Spleen (tissue), 7 donors: ENCODE results near the gene RAPGEF4.

ENCODE experiments used
- POLR2A ChIP-seq, 3 donors: fragments of 450-650 bp; IDR thresholded peaks; one replicate each; pipeline ENCODE4 v1.5.1; 2017; ENCODE audit warnings: antibody characterized with exemption in 3 of 3, mild to moderate bottlenecking in 1 of 3
- POLR2AphosphoS5 ChIP-seq, 3 donors: sonication (generic); formaldehyde crosslinking; IDR thresholded peaks; one replicate each; pipeline ENCODE4 v1.5.1; 2017; ENCODE audit warnings: antibody characterized with exemption in 3 of 3
- TF ChIP-seq, protein P1 (sequence below), 11 experiments: fragments of 200-600 bp in 7 of 11; fragments of 450-650 bp in 4 of 11; sonication (generic) in 4 of 11; IDR thresholded peaks in 8 of 11; conservative IDR thresholded peaks in 3 of 11; 1 replicate in 7 of 11; 2 replicates in 4 of 11; pipeline versions ENCODE4 v1.4.0 to v1.8.0; 2016 to 2021; ENCODE audit warnings: antibody characterized with exemption in 11 of 11, inconsistent platforms in 4 of 11, mild to moderate bottlenecking in 1 of 11
- donor health status: DM: no; HTN: no; CAD: no; lungs with moderate emphysema.
- donor health status: DM: no; HTN: no; CAD: no.
- donor health status: DM: no; HTN: no; CAD: no.

DNA sequence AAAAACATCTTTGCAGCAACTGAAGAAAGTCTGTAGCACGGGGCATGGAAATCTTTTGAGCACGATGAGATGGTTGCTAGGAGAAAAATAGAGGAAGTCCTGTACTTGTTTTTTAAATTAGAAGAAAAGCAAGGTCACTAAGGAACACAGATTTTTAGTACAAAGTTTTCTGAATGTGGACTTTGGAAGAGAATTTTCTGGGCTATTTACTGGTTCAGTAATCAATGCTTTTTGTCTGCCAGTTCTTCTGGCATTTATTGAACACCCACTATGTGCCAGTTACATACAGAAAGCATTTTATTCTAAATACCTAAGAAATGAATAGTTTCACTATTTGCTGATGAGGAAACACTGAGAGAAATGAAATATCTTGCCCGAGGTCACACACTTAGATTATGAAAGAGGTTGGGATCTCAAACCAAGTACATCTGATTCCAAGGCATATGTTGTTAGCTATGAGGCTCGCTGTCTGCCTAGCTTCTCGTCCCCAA lies 324.4 kb downstream of the RAPGEF4 start:
- TF ChIP-seq, protein P1, sequence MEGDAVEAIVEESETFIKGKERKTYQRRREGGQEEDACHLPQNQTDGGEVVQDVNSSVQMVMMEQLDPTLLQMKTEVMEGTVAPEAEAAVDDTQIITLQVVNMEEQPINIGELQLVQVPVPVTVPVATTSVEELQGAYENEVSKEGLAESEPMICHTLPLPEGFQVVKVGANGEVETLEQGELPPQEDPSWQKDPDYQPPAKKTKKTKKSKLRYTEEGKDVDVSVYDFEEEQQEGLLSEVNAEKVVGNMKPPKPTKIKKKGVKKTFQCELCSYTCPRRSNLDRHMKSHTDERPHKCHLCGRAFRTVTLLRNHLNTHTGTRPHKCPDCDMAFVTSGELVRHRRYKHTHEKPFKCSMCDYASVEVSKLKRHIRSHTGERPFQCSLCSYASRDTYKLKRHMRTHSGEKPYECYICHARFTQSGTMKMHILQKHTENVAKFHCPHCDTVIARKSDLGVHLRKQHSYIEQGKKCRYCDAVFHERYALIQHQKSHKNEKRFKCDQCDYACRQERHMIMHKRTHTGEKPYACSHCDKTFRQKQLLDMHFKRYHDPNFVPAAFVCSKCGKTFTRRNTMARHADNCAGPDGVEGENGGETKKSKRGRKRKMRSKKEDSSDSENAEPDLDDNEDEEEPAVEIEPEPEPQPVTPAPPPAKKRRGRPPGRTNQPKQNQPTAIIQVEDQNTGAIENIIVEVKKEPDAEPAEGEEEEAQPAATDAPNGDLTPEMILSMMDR (IDR thresholded peaks at IDR 0.05 in 8 of 11, conservative IDR thresholded peaks at IDR 0.05 in 3 of 11) = no peak
- TF ChIP-seq POLR2AphosphoS5 (IDR thresholded peaks at IDR 0.05) (no peak), POLR2A (IDR thresholded peaks at IDR 0.05) (no peak)
